Measurements from ENCODE around the gene PEX10.

The PEX10 gene

GRCh38 chr1:2398871-2399270 is 13.5 kb downstream of the PEX10 start:
- in situ Hi-C loops (cut with MboI; ENCODE audit: low pct_unique_long_range_greater_than_20kb, low sequenced_read_pairs, unreplicated experiment): loop anchor here (10.0 to 25.0 kb wide), 2 partner anchors 204 to 437 kb away; partner anchors contain the start of gene FAAP20
- no peak for TF ChIP-seq CTCF (IDR thresholded peaks at IDR 0.05; ENCODE audit: extremely low read depth, insufficient read depth, missing control alignments)

GRCh38 chr1:2397007-2397679 is 15.2 kb downstream of the PEX10 start:
- in situ Hi-C loops (cut with MboI; ENCODE audit: low pct_unique_long_range_greater_than_20kb, low sequenced_read_pairs, unreplicated experiment): loop anchor here (10.0 to 25.0 kb wide), 2 partner anchors 202 to 435 kb away; partner anchors contain the start of gene FAAP20
- TF ChIP-seq CTCF (IDR thresholded peaks at IDR 0.05; ENCODE audit: extremely low read depth, insufficient read depth, missing control alignments): no peak
- DNase-seq (ENCODE audit: low spot score): no peak

More at GRCh38 chr1:2398871-2399270, 13.5 kb downstream of the PEX10 start:
- no peak for DNase-seq (ENCODE audit: low spot score)

GRCh38 chr1:2396476-2396875 is 15.9 kb downstream of the PEX10 start:
- in situ Hi-C loops (cut with MboI; ENCODE audit: low pct_unique_long_range_greater_than_20kb, low sequenced_read_pairs, unreplicated experiment): loop anchor here (10.0 to 25.0 kb wide), 2 partner anchors 202 to 434 kb away; partner anchors contain the start of gene FAAP20
- no peak for TF ChIP-seq CTCF (IDR thresholded peaks at IDR 0.05; ENCODE audit: extremely low read depth, insufficient read depth, missing control alignments)
- DNase-seq (ENCODE audit: low spot score): no peak

GRCh38 chr1:2396059-2396458 is 16.3 kb downstream of the PEX10 start:
- no peak for TF ChIP-seq CTCF (IDR thresholded peaks at IDR 0.05; ENCODE audit: extremely low read depth, insufficient read depth, missing control alignments)
- in situ Hi-C loops (cut with MboI; ENCODE audit: low pct_unique_long_range_greater_than_20kb, low sequenced_read_pairs, unreplicated experiment): loop anchor here (10.0 to 25.0 kb wide), 2 partner anchors 201 to 434 kb away; partner anchors contain the start of gene FAAP20
- no peak for DNase-seq (ENCODE audit: low spot score)

- in situ Hi-C loops (cut with MboI; ENCODE audit: low pct_unique_long_range_greater_than_20kb, low sequenced_read_pairs, unreplicated experiment): loop anchor here (10.0 to 25.0 kb wide), 2 partner anchors 200 to 433 kb away; partner anchors contain the start of gene FAAP20
- TF ChIP-seq CTCF (IDR thresholded peaks at IDR 0.05; ENCODE audit: extremely low read depth, insufficient read depth, missing control alignments): no peak
- DNase-seq (ENCODE audit: low spot score): no peak
Observed at GRCh38 chr1:2395245-2395644, 17.1 kb downstream of the PEX10 start.

- in situ Hi-C loops (cut with MboI; ENCODE audit: low pct_unique_long_range_greater_than_20kb, low sequenced_read_pairs, unreplicated experiment): loop anchor here (10.0 to 25.0 kb wide), 2 partner anchors 200 to 432 kb away; partner anchors contain the start of gene FAAP20
- TF ChIP-seq CTCF (IDR thresholded peaks at IDR 0.05; ENCODE audit: extremely low read depth, insufficient read depth, missing control alignments): no peak
- no peak for DNase-seq (ENCODE audit: low spot score)
Observed at GRCh38 chr1:2394761-2395160, 17.6 kb downstream of the PEX10 start.

Measured in GM13977 (cell line).